GM19468 (cell line): ENCODE data around the gene TRABD2A.
"Not testable (repeated sequence)": the region's sequence is repeated elsewhere in the genome, so short reads cannot be mapped to it uniquely, and the experiment has no call there.

Experiments
- ATAC-seq: cut with Tn5 transposase; IDR thresholded peaks from one replicate; pipeline ENCODE4 v1.9.1; 2021; ENCODE audit warnings: mild to moderate bottlenecking, moderate library complexity, moderate number of reproducible peaks; ENCODE audit not compliant: unreplicated experiment; ENCODE audit errors: extremely low read depth

The TRABD2A gene

GRCh38 chr2:84788027-84788426 lies 92.9 kb downstream of the TRABD2A start:
- ATAC-seq: no peak

- no peak for ATAC-seq
These were observed 94.3 kb downstream of the TRABD2A start for GRCh38 chr2:84786601-84787000.

- ATAC-seq: no peak
These were observed 94.9 kb downstream of the TRABD2A start for GRCh38 chr2:84785950-84786349.

DNA sequence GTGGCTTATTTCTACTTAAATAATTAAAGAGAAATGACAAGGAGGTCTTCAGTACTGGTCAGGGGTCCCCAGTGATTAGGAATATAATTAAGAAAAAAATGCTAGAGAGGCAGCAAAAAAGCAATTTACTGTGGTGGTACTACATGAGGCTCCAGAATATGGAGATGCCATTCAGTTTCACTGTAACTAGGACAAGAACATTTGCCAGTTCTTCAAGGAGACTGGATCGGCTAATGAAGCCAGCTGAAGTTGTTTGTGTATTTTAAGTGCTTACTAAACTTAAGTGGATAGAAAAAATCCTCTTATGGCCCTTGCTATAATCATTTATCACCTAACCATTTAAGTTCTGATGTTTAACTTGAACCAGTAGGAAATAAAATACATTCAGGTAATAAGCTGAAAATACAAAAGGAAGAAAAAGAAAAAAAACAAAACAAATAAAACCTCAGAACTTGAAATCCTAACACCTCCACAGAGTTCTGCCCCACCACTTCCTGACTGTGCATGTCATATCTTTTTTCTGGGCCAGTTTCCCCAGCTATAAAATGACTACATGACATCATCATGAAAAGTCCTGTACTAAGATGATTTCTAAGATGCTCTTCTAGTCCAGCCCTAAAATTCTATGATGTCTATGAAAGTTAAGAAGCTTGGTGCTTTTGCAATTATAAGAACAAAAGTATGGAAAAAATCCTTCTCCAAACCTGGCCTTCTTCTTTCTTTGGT lies 98.0 kb downstream of the TRABD2A start:
- no peak for ATAC-seq

DNA sequence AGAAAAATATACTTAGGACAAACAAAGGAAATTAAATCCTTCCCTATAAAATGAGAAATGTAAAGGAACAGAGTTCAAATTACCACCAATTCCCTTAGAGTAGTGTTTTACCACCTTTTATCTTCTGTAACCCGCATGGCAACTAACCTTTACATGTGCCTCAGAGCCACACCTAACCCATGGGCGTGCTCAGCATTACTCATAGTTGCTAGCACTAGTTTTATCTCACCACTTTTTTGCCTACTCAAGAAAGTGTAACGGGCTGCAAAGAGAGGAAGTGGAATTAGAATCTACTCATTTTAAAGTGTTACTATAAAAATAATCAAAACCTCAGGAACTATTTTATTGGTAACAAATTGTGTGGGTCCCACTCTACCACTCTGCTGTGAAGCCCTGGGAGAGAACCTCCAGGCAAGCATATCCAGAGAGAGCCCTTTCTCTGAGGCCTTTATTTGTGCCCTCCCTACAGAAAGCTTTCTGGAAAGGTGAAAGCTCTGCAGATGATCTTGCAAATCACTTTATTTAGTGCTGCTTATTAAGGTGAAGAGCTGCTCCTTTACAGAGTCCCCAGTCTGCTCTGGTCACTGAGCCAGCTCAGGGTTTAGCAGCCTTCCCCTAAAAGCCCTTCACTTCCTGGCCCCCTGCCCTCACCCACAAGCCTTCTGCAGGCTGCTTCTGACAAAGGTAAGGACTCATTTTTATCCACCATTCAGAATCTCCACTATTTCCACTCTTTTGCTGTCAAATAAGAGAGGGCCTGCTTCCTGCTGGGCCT lies 98.8 kb downstream of the TRABD2A start:
- ATAC-seq: no peak

GRCh38 chr2:84779781-84780180 lies 101.1 kb downstream of the TRABD2A start:
- ATAC-seq: no peak

DNA sequence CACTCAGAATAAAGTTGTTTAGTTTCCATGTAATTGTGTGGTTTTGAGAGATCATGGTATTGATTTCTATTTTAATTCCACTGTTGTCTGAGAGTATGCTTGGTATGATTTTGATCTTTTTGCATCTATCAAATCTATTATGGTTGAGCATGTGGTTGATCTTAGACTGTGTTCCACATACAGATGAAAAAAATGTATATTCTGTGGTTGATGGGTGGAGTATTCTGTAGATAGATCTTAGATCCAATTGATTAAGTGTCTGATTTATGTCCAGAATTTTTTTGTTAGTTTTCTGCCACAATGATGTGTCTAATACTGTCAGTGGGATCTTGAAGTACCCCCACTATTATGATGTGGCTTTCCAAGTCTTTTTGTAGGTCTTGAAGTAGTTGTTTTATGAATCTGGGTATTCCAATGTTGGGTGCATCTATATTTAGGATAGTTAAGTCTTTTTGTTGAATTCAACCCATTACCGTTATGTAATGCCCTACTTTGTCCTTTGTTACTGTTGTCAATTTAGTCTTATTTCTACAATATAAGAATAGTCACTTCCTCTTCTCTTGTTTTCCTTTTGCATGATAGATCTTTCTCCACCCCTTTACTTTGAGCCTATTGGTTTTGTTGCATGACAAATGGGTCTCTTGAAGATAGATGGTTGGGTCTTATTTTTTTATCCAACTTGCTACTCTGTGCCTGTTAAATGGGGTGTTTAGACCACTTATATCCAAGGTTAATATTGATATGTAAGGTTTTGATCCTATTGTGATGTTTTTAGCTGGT lies 101.8 kb downstream of the TRABD2A start:
- no peak for ATAC-seq

- ATAC-seq: no peak
These were observed 104.9 kb downstream of the TRABD2A start for GRCh38 chr2:84776011-84776410.

DNA sequence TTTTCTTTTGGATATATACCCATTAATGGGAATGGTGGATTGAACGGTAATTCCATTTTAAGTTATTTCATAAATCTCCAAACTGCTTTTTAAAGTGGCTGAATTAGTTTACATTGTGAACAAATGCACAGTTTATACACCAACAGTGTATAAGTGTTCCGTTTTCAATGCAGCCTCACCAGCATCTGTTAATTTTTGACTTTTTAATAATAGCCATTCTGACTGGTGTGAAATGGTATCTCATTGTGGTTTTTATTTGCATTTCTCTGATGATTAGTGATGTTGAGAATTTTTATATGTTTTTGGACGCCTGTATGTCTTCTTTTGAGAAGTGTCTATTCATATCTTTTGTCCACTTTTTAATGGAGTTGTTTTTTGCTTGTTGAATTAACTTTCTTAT lies 107.3 kb downstream of the TRABD2A start:
- ATAC-seq: not testable (repeated sequence)
